H1 (cell line): Measurements from ENCODE around the gene UNC119. TPM values are rescaled to one million over a fixed set of nuclear protein-coding genes. Genes with fewer than 3 reads are reported as not detected.

Experiments used
- CTCF ChIA-PET: fragments of 300-600 bp; sonication (Branson Sonifier 250); formaldehyde crosslinking; loops from one replicate; lab custom pipeline; 2021; ENCODE audit not compliant: partially characterized antibody; lab: Charles Lee
- POLR2A ChIA-PET: fragments of 300-600 bp; sonication (Branson Sonifier 250); formaldehyde crosslinking; loops from one replicate; lab custom pipeline; 2021; ENCODE audit warnings: inconsistent platforms; ENCODE audit not compliant: partially characterized antibody; lab: Charles Lee
- DNase-seq, 2 experiments: peaks; one replicate each; pipeline versions ENCODE4 v3.0.0 to v3.0.0-alpha.2; 2010 to 2022; ENCODE audit warnings: low spot score in 2 of 2, low read depth in 1 of 2, mixed read lengths in 1 of 2
- FAIRE-seq: peaks from 2 replicates; lab custom pipeline; 2011; peaks lifted over from hg19 to GRCh38; lab: Jason Lieb, UNC
- H2AFZ ChIP-seq: 2 replicates; pipeline ENCODE4 v1.8.1; 2012; ENCODE audit warnings: low read length, inconsistent platforms
- H2AK5ac ChIP-seq: 2 replicates; pipeline ENCODE4 v1.6.1; 2013; ENCODE audit warnings: low read depth, low read length
- H2BK120ac ChIP-seq: replicated peaks from 2 replicates; pipeline ENCODE3; 2013; ENCODE audit warnings: low read depth, low read length, inconsistent platforms
- H2BK12ac ChIP-seq: 2 replicates; pipeline ENCODE4 v1.6.1; 2013; ENCODE audit warnings: low read depth, low read length
- H2BK15ac ChIP-seq: 2 replicates; pipeline ENCODE4 v1.6.1; 2013; ENCODE audit warnings: low read length
- H2BK20ac ChIP-seq: 2 replicates; pipeline ENCODE4 v1.6.1; 2013; ENCODE audit warnings: low read length
- H2BK5ac ChIP-seq: 2 replicates; pipeline ENCODE4 v1.6.1; 2013; ENCODE audit warnings: low read depth, low read length
- H3K14ac ChIP-seq: 2 replicates; pipeline ENCODE4 v1.6.1; 2013; ENCODE audit warnings: inconsistent platforms; ENCODE audit not compliant: insufficient read length
- H3K18ac ChIP-seq: 2 replicates; pipeline ENCODE4 v1.6.1; 2013; ENCODE audit warnings: low read length; ENCODE audit errors: extremely low read depth
- H3K23ac ChIP-seq: 2 replicates; pipeline ENCODE4 v1.6.1; 2013; ENCODE audit warnings: inconsistent platforms; ENCODE audit not compliant: insufficient read length
- H3K23me2 ChIP-seq: 2 replicates; pipeline ENCODE4 v1.6.1; 2013; ENCODE audit warnings: low read depth, low read length
- H3K27ac ChIP-seq: 2 replicates; pipeline ENCODE4 v1.6.1; 2011; ENCODE audit warnings: low read depth, low read length, inconsistent platforms
- H3K27me3 ChIP-seq, 4 experiments: replicated peaks in 1 of 4; 1 replicate in 1 of 4; 2 replicates in 3 of 4; pipeline versions ENCODE4 v1.6.1 to v1.8.1; 2011 to 2013; ENCODE audit warnings: low read length in 3 of 4, mild to moderate bottlenecking in 3 of 4, inconsistent platforms in 2 of 4, mixed read lengths in 2 of 4, moderate library complexity in 1 of 4; ENCODE audit not compliant: control insufficient read depth in 3 of 4, insufficient read depth in 3 of 4; ENCODE audit errors: extremely low read depth in 1 of 4
- H3K36me3 ChIP-seq, 4 experiments: 2 replicates each; pipeline versions ENCODE4 v1.6.1 to v1.8.1; 2011 to 2013; ENCODE audit warnings: mild to moderate bottlenecking in 4 of 4, low read length in 3 of 4, moderate library complexity in 2 of 4, control low read depth in 1 of 4, inconsistent platforms in 1 of 4; ENCODE audit not compliant: insufficient read depth in 4 of 4, control insufficient read depth in 2 of 4
- H3K4ac ChIP-seq: replicated peaks from 2 replicates; pipeline ENCODE3; 2013; ENCODE audit warnings: low read length, low read depth, mixed read lengths, inconsistent platforms; ENCODE audit not compliant: insufficient read length
- H3K4me1 ChIP-seq, 4 experiments: replicated peaks in 1 of 4; 1 replicate in 1 of 4; 2 replicates in 3 of 4; pipeline versions ENCODE4 v1.6.1 to v1.8.1; 2011 to 2013; ENCODE audit warnings: low read length in 3 of 4, inconsistent platforms in 2 of 4, mixed read lengths in 1 of 4; ENCODE audit not compliant: insufficient read depth in 4 of 4, control insufficient read depth in 3 of 4
- H3K4me2 ChIP-seq, 2 experiments: 2 replicates each; pipeline versions ENCODE4 v1.6.1 to v1.8.1; 2011 to 2013; ENCODE audit warnings: low read depth in 2 of 2, low read length in 2 of 2, control low read depth in 1 of 2, inconsistent platforms in 1 of 2, mild to moderate bottlenecking in 1 of 2; ENCODE audit not compliant: insufficient read depth in 1 of 2
- H3K4me3 ChIP-seq, 4 experiments: fragments of 200-600, 300-600 bp in 1 of 4; sonication (generic), shearing (Covaris generic), sonication (Bioruptor Twin) in 1 of 4; 2 replicates each; pipeline versions ENCODE4 v1.5.1 to v1.8.1; 2011 to 2016; ENCODE audit warnings: low read length in 4 of 4, low read depth in 3 of 4, control low read depth in 2 of 4, inconsistent platforms in 2 of 4, mild to moderate bottlenecking in 2 of 4, mixed read lengths in 1 of 4, moderate library complexity in 1 of 4; ENCODE audit not compliant: insufficient read depth in 2 of 4; ENCODE audit errors: extremely low read depth in 1 of 4
- H3K56ac ChIP-seq: replicated peaks from 2 replicates; pipeline ENCODE3; 2013; ENCODE audit warnings: low read depth, mild to moderate bottlenecking, mixed read lengths, low read length, inconsistent platforms; ENCODE audit not compliant: insufficient read length
- H3K79me1 ChIP-seq: 2 replicates; pipeline ENCODE4 v1.6.1; 2013; ENCODE audit warnings: low read depth, low read length, control low read depth
- H3K79me2 ChIP-seq, 2 experiments: 2 replicates each; pipeline versions ENCODE4 v1.6.1 to v1.8.1; 2012 to 2013; ENCODE audit warnings: low read length in 2 of 2, mild to moderate bottlenecking in 2 of 2, inconsistent platforms in 1 of 2; ENCODE audit not compliant: insufficient read depth in 2 of 2, control insufficient read depth in 1 of 2
- H3K9ac ChIP-seq, 4 experiments: replicated peaks in 1 of 4; 1 replicate in 1 of 4; 2 replicates in 3 of 4; pipeline versions ENCODE4 v1.6.1 to v1.8.1; 2011 to 2013; ENCODE audit warnings: low read depth in 3 of 4, low read length in 3 of 4, control low read depth in 2 of 4, mild to moderate bottlenecking in 2 of 4, moderate library complexity in 2 of 4, inconsistent platforms in 1 of 4; ENCODE audit errors: extremely low read depth in 1 of 4
- H3K9me3 ChIP-seq, 2 experiments: 2 replicates each; pipeline versions ENCODE4 v1.6.1 to v1.8.1; 2012 to 2013; ENCODE audit warnings: mild to moderate bottlenecking in 2 of 2, moderate library complexity in 2 of 2, control low read depth in 1 of 2, inconsistent platforms in 1 of 2, low read depth in 1 of 2, low read length in 1 of 2, mixed read lengths in 1 of 2; ENCODE audit not compliant: insufficient read depth in 2 of 2
- H4K20me1 ChIP-seq, 2 experiments: replicated peaks in 1 of 2; 2 replicates each; pipeline versions ENCODE3 to v1.8.1; 2011 to 2013; ENCODE audit warnings: inconsistent platforms in 2 of 2, low read length in 2 of 2, mild to moderate bottlenecking in 1 of 2; ENCODE audit not compliant: insufficient read depth in 2 of 2, control insufficient read depth in 1 of 2
- H4K5ac ChIP-seq: 2 replicates; pipeline ENCODE4 v1.6.1; 2013; ENCODE audit warnings: low read length, low read depth, mixed read lengths, inconsistent platforms; ENCODE audit not compliant: insufficient read length
- H4K8ac ChIP-seq: 2 replicates; pipeline ENCODE4 v1.8.0; 2013; ENCODE audit warnings: mild to moderate bottlenecking, moderate library complexity, low read length, inconsistent platforms; ENCODE audit not compliant: insufficient read depth; ENCODE audit errors: extremely low read depth
- H4K91ac ChIP-seq: replicated peaks from 2 replicates; pipeline ENCODE3; 2013; ENCODE audit warnings: low read length, mixed read lengths, inconsistent platforms; ENCODE audit not compliant: insufficient read length
- ATF3 ChIP-seq: IDR thresholded peaks from 2 replicates; pipeline ENCODE4 v1.6.1; 2011; ENCODE audit warnings: low read depth, mild to moderate bottlenecking, low read length; ENCODE audit not compliant: insufficient read depth
- CEBPB ChIP-seq: IDR thresholded peaks from 2 replicates; pipeline ENCODE4 v1.6.1; 2012; ENCODE audit warnings: low read depth, low read length
- CHD2 ChIP-seq: IDR thresholded peaks from 2 replicates; pipeline ENCODE4 v1.6.1; 2012; ENCODE audit warnings: low read length, improper control_type of control experiment
- EGR1 ChIP-seq: IDR thresholded peaks from 2 replicates; pipeline ENCODE4 v1.6.1; 2011; ENCODE audit warnings: low read depth, low read length, borderline replicate concordance
- EP300 ChIP-seq, 2 experiments: IDR thresholded peaks; 1 replicate in 1 of 2; 2 replicates in 1 of 2; pipeline ENCODE4 v1.6.1; 2011 to 2012; ENCODE audit warnings: low read depth in 2 of 2, low read length in 2 of 2, mild to moderate bottlenecking in 2 of 2, borderline replicate concordance in 1 of 2, inconsistent platforms in 1 of 2, moderate library complexity in 1 of 2
- FOSL1 ChIP-seq: IDR thresholded peaks from 2 replicates; pipeline ENCODE4 v1.6.1; 2011; ENCODE audit warnings: mild to moderate bottlenecking, low read depth, low read length, moderate library complexity; ENCODE audit not compliant: insufficient read depth
- HDAC6 ChIP-seq: IDR thresholded peaks from one replicate; pipeline ENCODE4 v1.7.1; 2012; ENCODE audit warnings: low read depth, mild to moderate bottlenecking, inconsistent platforms, low read length, moderate library complexity
- SRF ChIP-seq: IDR thresholded peaks from 2 replicates; pipeline ENCODE4 v1.6.1; 2011; ENCODE audit warnings: mild to moderate bottlenecking, low read depth, low read length, moderate library complexity
- TCF12 ChIP-seq: IDR thresholded peaks from 2 replicates; pipeline ENCODE4 v1.6.1; 2011; ENCODE audit warnings: low read depth, mild to moderate bottlenecking, low read length
- WGBS, 2 experiments: shearing (Covaris generic) in 1 of 2; methylation state at CpG; one replicate each; pipeline versions ENCODE4 v1.1.6 to v1.1.7; 2013 to 2015; ENCODE audit warnings: low lambda C conversion rate in 2 of 2, mixed read lengths in 2 of 2, inconsistent platforms in 1 of 2, low coverage in 1 of 2, missing lambda C conversion rate in 1 of 2; ENCODE audit not compliant: insufficient replicate concordance in 2 of 2, insufficient coverage in 1 of 2, insufficient read length in 1 of 2; ENCODE audit errors: extremely low coverage in 1 of 2, missing lambda C conversion rate in 1 of 2; 5-methylcytosine and 5-hydroxymethylcytosine counted together
- polyA plus RNA-seq, 7 experiments: library from polyadenylated mRNA; depleted of rRNA in 3 of 7; stranded (reverse) in 5 of 7; unstranded in 2 of 7; fragments of >200 nt in 5 of 7; fragments of 200-250 nt in 2 of 7; gene quantifications; 1 replicate in 5 of 7; 2 replicates in 1 of 7; 4 replicates in 1 of 7; pipeline versions ENCODE4 v1.2.1 to v1.2.3, GENCODE V29; 2011 to 2013; ENCODE audit warnings: missing spikeins in 2 of 7, mixed read lengths in 2 of 7
- total RNA-seq: library from RNA; stranded (reverse); fragmentation: NEBNext Ultra II Directional; extraction: Animal tissue kit (Norgen Biotek cat#: 25700); gene quantifications from 2 replicates; pipeline ENCODE4 v1.2.1, GENCODE V29; 2021

UNC119 gene
- total and polyA plus RNA-seq, 2 of the 8 experiments (the other 6 are each of a cell fraction or from before 2014, with no cell fraction given) = 43.5 to 94.4 TPM

GRCh38 chr17:28549236-28550132 lies 2.9 kb downstream of the UNC119 start:
- Histone ChIP-seq H3K14ac (no peak overlapping the region), H2BK12ac (no peak overlapping the region), H4K20me1 (peaks cover 2 to 12% of the 10 kb centered on the region in 2 experiments), H2AK5ac (no peak overlapping the region), H3K27me3 (no peaks in the 10 kb centered on the region; a peak in 1 of 7 replicates), H3K79me2 (peaks cover 0 to 10% of the 10 kb centered on the region in 2 experiments; a peak in 1 of 4 replicates), H2BK15ac (no peak overlapping the region), H3K4me1 (peaks cover 0 to 16% (median 5%) of the 10 kb centered on the region in 4 experiments; a peak in 5 of 7 replicates), H4K8ac (no peak overlapping the region), H3K79me1 (peaks cover 7% of the 10 kb centered on the region), H2BK20ac (no peak overlapping the region), H3K23ac (no peak overlapping the region), H4K91ac (no peak overlapping the region), H3K36me3 (peaks cover 2 to 18% (median 4%) of the 10 kb centered on the region in 4 experiments; a peak in 4 of 8 replicates), H2BK5ac (no peak overlapping the region), H3K9me3 (no peaks in the 10 kb centered on the region), H3K4me3 (no peak overlapping the region), H4K5ac (no peak overlapping the region), H3K9ac (no peak overlapping the region), H3K4ac (no peak overlapping the region), H3K27ac (no peak overlapping the region), H3K23me2 (peaks cover 7% of the 10 kb centered on the region; the same call in 1 of the 2 replicates), H3K18ac (no peak overlapping the region), H2AFZ (no peak overlapping the region), H3K4me2 (no peak overlapping the region), H3K56ac (no peak overlapping the region), H2BK120ac (no peak overlapping the region)
- ChIA-PET POLR2A (interaction anchor here (1.3 to 3.9 kb wide), 2 partner anchors 20 to 185 kb away, joined by 3 to 23 read pairs; partner anchors contain the start of gene PIGS), CTCF (interaction anchor here (0.7 to 18.4 kb wide), 25 partner anchors 8 to 347 kb away, joined by 3 to 547 read pairs (median 4); partner anchors contain the start of genes ALDOC, FOXN1, PIGS and SLC13A2)
- WGBS, 2 experiments = 88% methylated on average over 3 of the region's 3 CpGs; no CpG with 5 or more reads in 1 of the 2 experiments
- DNase-seq (no peak), FAIRE-seq (no peak)
- TF ChIP-seq EP300 (IDR thresholded peaks at IDR 0.05; ENCODE audit: borderline replicate concordance in 1 of 2, low read depth in 2 of 2, low read length in 2 of 2) (no peak), HDAC6 (no peak), SRF (no peak), CHD2 (no peak), ATF3 (no peak), EGR1 (no peak), CEBPB (no peak), FOSL1 (no peak), TCF12 (no peak)
